ENCODE results near the gene SCYL3. TPM values are rescaled to one million over a fixed set of nuclear protein-coding genes. Genes with fewer than 3 reads are reported as not detected.
"Not testable (repeated sequence)": the region's sequence is repeated elsewhere in the genome, so short reads cannot be mapped to it uniquely, and the experiment has no call there.

The SCYL3 gene
- total RNA-seq, 1 experiment from 2014 or later, result 7.4 TPM

DNA sequence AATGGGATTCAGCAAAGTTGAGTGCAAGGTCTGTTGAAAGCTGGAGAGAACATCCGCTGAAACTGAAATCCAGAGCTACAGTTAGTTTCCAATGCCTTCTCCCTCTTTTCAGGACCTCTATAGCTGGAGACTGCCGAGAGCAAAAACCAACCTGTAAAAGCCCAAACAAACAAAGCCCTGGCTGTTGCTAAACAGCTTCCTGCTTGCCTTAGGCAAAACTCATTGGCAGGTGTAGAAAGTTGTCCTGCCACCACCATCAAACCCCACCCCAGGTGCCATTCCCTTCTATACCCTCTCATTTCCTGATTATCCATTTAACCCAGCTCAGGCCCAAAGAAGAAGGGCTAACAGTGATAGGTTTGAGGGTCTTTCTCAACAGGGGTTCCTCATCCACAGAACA lies 24.7 kb downstream of the SCYL3 start:
- H3K36me3 Mint-ChIP-seq (ENCODE audit: insufficient read depth, unreplicated experiment), result peaks cover 89% of the 10 kb centered on the region
- no peaks in the 10 kb centered on the region for H3K9me3 Mint-ChIP-seq (ENCODE audit: unreplicated experiment)
- ChIA-PET POLR2A (interaction anchor here (0.6 to 0.9 kb wide), 4 partner anchors 12 to 403 kb away, joined by 3 read pairs; no protein-coding TSS in a partner anchor), CTCF (interaction anchor here (0.6 to 2.2 kb wide), 5 partner anchors 10 to 59 kb away, joined by 3 to 6 read pairs (median 4); no protein-coding TSS in a partner anchor)
- intact Hi-C loops (cut with micrococcal nuclease), result no loop called here
- H3K27ac Mint-ChIP-seq (ENCODE audit: low read depth, unreplicated experiment), result no peak overlapping the region
- TF ChIP-seq, protein P1, sequence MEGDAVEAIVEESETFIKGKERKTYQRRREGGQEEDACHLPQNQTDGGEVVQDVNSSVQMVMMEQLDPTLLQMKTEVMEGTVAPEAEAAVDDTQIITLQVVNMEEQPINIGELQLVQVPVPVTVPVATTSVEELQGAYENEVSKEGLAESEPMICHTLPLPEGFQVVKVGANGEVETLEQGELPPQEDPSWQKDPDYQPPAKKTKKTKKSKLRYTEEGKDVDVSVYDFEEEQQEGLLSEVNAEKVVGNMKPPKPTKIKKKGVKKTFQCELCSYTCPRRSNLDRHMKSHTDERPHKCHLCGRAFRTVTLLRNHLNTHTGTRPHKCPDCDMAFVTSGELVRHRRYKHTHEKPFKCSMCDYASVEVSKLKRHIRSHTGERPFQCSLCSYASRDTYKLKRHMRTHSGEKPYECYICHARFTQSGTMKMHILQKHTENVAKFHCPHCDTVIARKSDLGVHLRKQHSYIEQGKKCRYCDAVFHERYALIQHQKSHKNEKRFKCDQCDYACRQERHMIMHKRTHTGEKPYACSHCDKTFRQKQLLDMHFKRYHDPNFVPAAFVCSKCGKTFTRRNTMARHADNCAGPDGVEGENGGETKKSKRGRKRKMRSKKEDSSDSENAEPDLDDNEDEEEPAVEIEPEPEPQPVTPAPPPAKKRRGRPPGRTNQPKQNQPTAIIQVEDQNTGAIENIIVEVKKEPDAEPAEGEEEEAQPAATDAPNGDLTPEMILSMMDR (IDR thresholded peaks at IDR 0.05; ENCODE audit: unreplicated experiment), result no peak
- H3K4me3 Mint-ChIP-seq (ENCODE audit: unreplicated experiment), result no peak overlapping the region
- no TSS peak for BruUV-seq (replicated peaks)
- peaks cover 2% of the 10 kb centered on the region for H3K4me1 Mint-ChIP-seq (ENCODE audit: insufficient read depth, unreplicated experiment)
- no peaks in the 10 kb centered on the region for H3K27me3 Mint-ChIP-seq (ENCODE audit: insufficient read depth, unreplicated experiment)
- DNase-seq (ENCODE audit: unreplicated experiment), result peak; percentile 24

DNA sequence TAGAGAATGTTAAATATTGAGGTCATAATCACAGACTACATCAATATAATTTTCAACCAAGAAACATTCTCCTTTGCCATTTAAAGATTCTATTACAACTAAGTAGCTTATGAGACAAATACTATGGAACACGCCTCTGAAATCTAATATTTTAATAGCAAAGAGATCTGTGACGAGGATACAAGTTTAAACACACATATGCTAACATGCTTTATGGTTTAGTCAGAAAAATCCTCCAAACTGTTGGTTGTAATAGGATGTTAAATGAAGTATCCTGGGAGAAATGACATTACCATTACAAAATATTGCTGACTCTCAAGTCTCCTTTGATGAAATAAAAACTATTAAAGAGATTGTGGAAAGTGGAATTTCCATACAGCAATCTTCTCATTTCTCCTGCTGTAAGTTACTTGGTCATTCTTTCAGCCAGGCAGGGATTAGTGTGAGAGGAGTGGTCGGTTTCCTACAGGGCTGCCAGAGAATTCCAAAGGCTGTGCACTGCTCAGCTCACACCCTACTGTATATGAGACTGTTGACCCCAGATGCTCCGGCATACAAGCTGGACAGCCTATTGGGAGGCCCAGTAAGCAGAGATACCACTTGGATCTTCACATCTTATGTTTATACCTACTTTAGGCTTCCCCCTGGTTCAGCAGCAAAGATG lies 26.6 kb downstream of the SCYL3 start:
- H3K27ac Mint-ChIP-seq (ENCODE audit: low read depth, unreplicated experiment), result no peak overlapping the region
- ChIA-PET POLR2A (interaction anchor here (0.6 kb wide), 1 partner anchor 11 kb away, joined by 3 read pairs; no protein-coding TSS in a partner anchor), CTCF (interaction anchor here (0.6 to 2.2 kb wide), 2 partner anchors 16 to 57 kb away, joined by 3 to 6 read pairs; no protein-coding TSS in a partner anchor)
- BruUV-seq (replicated peaks), result no TSS peak
- H3K36me3 Mint-ChIP-seq (ENCODE audit: insufficient read depth, unreplicated experiment), result peaks cover 87% of the 10 kb centered on the region
- intact Hi-C loops (cut with micrococcal nuclease), result no loop called here
- H3K27me3 Mint-ChIP-seq (ENCODE audit: insufficient read depth, unreplicated experiment), result no peaks in the 10 kb centered on the region
- no peaks in the 10 kb centered on the region for H3K9me3 Mint-ChIP-seq (ENCODE audit: unreplicated experiment)
- TF ChIP-seq, protein P1 (IDR thresholded peaks at IDR 0.05; ENCODE audit: unreplicated experiment), result no peak
- no peak overlapping the region for H3K4me3 Mint-ChIP-seq (ENCODE audit: unreplicated experiment)
- no peak for DNase-seq (ENCODE audit: unreplicated experiment)
- no peaks in the 10 kb centered on the region for H3K4me1 Mint-ChIP-seq (ENCODE audit: insufficient read depth, unreplicated experiment)

GRCh38 chr1:169866577-169866976 lies 27.1 kb downstream of the SCYL3 start:
- DNase-seq (ENCODE audit: unreplicated experiment), result no peak
- POLR2A ChIA-PET, result interaction anchor here (0.6 kb wide), 1 partner anchor 11 kb away, joined by 3 read pairs; no protein-coding TSS in a partner anchor
- BruUV-seq (replicated peaks), result no TSS peak

DNA sequence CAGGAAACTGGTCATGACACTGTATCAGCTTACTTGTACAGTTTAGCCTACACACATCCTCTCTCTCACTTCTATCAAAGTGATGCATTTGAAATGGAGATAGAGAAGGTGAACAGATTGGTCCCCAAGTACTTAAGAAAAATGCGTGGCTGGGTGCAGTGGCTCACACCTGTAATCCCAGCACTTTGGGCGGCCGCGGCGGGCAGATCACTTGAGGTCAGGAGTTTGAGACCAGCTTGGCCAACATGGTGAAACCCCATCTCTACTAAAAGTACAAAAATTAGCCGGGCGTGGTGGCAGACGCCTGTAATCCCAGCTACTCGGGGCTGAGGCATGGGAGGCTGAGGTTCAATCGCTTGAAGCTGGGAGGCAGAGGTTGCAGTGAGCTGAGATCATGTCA lies 29.2 kb downstream of the SCYL3 start:
- H3K4me1 Mint-ChIP-seq (ENCODE audit: insufficient read depth, unreplicated experiment); H3K27ac Mint-ChIP-seq (ENCODE audit: low read depth, unreplicated experiment); H3K9me3 Mint-ChIP-seq (ENCODE audit: unreplicated experiment); BruUV-seq (replicated peaks); H3K27me3 Mint-ChIP-seq (ENCODE audit: insufficient read depth, unreplicated experiment); intact Hi-C loops (cut with micrococcal nuclease); DNase-seq (ENCODE audit: unreplicated experiment); H3K4me3 Mint-ChIP-seq (ENCODE audit: unreplicated experiment): not testable (repeated sequence)
- H3K36me3 Mint-ChIP-seq (ENCODE audit: insufficient read depth, unreplicated experiment), result peaks cover 95% of the 10 kb centered on the region
- CTCF ChIA-PET, result interaction anchor here (0.6 to 2.0 kb wide), 3 partner anchors 21 to 263 kb away, joined by 3 to 9 read pairs (median 5); no protein-coding TSS in a partner anchor
- POLR2A ChIA-PET, result interaction anchor here (0.6 kb wide), 1 partner anchor 1421 kb away, joined by 3 read pairs; no protein-coding TSS in a partner anchor

More at GRCh38 chr1:169866577-169866976, 27.1 kb downstream of the SCYL3 start:
- TF ChIP-seq, protein P1 (IDR thresholded peaks at IDR 0.05; ENCODE audit: unreplicated experiment), result no peak
- H3K4me1 Mint-ChIP-seq (ENCODE audit: insufficient read depth, unreplicated experiment), result no peaks in the 10 kb centered on the region
- H3K27ac Mint-ChIP-seq (ENCODE audit: low read depth, unreplicated experiment), result no peak overlapping the region
- intact Hi-C loops (cut with micrococcal nuclease), result no loop called here
- H3K27me3 Mint-ChIP-seq (ENCODE audit: insufficient read depth, unreplicated experiment), result no peaks in the 10 kb centered on the region
- CTCF ChIA-PET, result interaction anchor here (1.0 kb wide), 1 partner anchor 14 kb away, joined by 3 read pairs; no protein-coding TSS in a partner anchor
- peaks cover 87% of the 10 kb centered on the region for H3K36me3 Mint-ChIP-seq (ENCODE audit: insufficient read depth, unreplicated experiment)
- no peak overlapping the region for H3K4me3 Mint-ChIP-seq (ENCODE audit: unreplicated experiment)
- H3K9me3 Mint-ChIP-seq (ENCODE audit: unreplicated experiment), result no peaks in the 10 kb centered on the region
